ENCODE results near the gene OR2L5. TPM values are rescaled to one million over a fixed set of nuclear protein-coding genes. Genes with fewer than 3 reads are reported as not detected.

OR2L5 gene
- total RNA-seq, 1 experiment from 2014 or later, result not detected

DNA sequence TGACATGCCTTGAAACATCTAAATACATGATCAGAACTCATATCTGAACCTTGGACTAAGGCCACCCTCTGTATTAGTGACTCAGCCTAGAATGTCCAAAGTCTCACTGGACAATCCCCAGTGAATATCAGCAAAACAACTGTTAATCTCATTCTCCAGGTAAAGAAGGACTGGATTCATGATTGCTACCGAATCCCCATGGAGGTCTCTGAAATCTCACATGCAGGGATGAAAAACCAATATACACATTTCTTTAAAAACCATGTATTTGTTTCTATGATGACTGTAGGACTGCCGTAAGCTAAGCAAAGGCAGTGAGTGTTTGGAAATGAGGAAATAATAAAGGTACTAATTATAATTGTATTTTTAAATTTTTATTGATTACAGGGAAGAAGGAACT, 33.1 kb downstream of the OR2L5 start, which contains the start of gene OR2L3:
Gene OR2L3 (plus strand): TSS at position 301 of the 400 bp plus-strand sequence. CDS start 13,846 bp downstream, outside the sequence.
- no peak for ATAC-seq
- Mint-ChIP-seq H3K36me3 (peaks cover 52% of the 10 kb centered on the region), H3K27ac (no peak within 1 kb of the TSS), H3K9me3 (peaks cover 72% of the 10 kb centered on the region), H3K4me3 (no peak within 1 kb of the TSS), H3K4me1 (no peaks in the 10 kb centered on the region), H3K27me3 (ENCODE audit: low read depth) (peaks cover 7% of the 10 kb centered on the region)
- CTCF ChIA-PET, result no interaction called here
- POLR2A ChIA-PET, result no interaction called here
- no peak for DNase-seq (ENCODE audit: low spot score)
- TF ChIP-seq, protein P1, sequence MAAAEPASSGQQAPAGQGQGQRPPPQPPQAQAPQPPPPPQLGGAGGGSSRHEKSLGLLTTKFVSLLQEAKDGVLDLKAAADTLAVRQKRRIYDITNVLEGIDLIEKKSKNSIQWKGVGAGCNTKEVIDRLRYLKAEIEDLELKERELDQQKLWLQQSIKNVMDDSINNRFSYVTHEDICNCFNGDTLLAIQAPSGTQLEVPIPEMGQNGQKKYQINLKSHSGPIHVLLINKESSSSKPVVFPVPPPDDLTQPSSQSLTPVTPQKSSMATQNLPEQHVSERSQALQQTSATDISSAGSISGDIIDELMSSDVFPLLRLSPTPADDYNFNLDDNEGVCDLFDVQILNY (CRISPR knock-in tag; IDR thresholded peaks at IDR 0.05), result no peak
- TF ChIP-seq TCF7 (CRISPR knock-in tag; IDR thresholded peaks at IDR 0.05; ENCODE audit: low read depth) (no peak), ELF4 (CRISPR knock-in tag; IDR thresholded peaks at IDR 0.05; ENCODE audit: low read depth) (no peak), SMAD3 (CRISPR knock-in tag; IDR thresholded peaks at IDR 0.05; ENCODE audit: borderline replicate concordance) (no peak), NFATC4 (CRISPR knock-in tag; IDR thresholded peaks at IDR 0.05) (no peak), ZNF219 (CRISPR knock-in tag; IDR thresholded peaks at IDR 0.05; ENCODE audit: borderline replicate concordance) (no peak), ETV6 (CRISPR knock-in tag; IDR thresholded peaks at IDR 0.05) (no peak), RORB (CRISPR knock-in tag; IDR thresholded peaks at IDR 0.05) (no peak)
- TF ChIP-seq, protein P2, sequence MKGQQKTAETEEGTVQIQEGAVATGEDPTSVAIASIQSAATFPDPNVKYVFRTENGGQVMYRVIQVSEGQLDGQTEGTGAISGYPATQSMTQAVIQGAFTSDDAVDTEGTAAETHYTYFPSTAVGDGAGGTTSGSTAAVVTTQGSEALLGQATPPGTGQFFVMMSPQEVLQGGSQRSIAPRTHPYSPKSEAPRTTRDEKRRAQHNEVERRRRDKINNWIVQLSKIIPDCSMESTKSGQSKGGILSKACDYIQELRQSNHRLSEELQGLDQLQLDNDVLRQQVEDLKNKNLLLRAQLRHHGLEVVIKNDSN (CRISPR knock-in tag; IDR thresholded peaks at IDR 0.05), result no peak
- TF ChIP-seq, protein P3, sequence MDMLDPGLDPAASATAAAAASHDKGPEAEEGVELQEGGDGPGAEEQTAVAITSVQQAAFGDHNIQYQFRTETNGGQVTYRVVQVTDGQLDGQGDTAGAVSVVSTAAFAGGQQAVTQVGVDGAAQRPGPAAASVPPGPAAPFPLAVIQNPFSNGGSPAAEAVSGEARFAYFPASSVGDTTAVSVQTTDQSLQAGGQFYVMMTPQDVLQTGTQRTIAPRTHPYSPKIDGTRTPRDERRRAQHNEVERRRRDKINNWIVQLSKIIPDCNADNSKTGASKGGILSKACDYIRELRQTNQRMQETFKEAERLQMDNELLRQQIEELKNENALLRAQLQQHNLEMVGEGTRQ (CRISPR knock-in tag; IDR thresholded peaks at IDR 0.05), result no peak
- TF ChIP-seq, protein P4, sequence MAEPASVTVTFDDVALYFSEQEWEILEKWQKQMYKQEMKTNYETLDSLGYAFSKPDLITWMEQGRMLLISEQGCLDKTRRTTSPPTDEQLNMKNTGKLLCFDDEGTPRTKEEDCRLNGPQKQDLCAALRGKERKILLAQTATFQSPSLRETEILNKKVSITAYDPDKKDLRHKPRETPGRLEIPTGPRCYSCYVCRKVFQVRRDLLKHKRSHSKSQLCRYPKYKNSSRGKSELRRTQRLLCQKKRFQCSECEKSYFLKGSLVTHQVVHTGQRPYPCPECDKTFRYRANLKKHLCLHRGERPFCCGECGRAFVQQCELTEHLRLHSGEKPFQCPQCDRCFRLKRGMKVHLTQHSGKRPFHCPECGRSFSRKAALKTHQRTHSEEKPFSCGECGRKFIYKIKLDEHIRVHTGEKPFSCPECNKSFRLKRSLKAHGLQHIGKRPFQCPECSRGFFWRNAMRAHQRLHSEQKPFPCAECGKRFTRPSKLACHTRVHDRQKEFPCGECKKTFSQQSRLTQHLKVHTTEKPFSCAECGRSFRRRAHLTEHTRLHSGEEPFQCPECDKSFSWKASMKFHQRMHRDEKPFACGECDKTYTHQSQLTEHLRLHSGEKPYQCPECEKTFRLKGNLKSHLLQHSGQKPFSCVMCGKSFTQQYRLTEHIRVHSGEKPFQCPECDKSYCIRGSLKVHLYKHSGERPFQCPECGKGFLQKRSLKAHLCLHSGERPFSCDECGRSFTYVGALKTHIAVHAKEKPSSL (CRISPR knock-in tag; conservative IDR thresholded peaks at IDR 0.05), result no peak
- TF ChIP-seq, protein P5, sequence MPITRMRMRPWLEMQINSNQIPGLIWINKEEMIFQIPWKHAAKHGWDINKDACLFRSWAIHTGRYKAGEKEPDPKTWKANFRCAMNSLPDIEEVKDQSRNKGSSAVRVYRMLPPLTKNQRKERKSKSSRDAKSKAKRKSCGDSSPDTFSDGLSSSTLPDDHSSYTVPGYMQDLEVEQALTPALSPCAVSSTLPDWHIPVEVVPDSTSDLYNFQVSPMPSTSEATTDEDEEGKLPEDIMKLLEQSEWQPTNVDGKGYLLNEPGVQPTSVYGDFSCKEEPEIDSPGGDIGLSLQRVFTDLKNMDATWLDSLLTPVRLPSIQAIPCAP (CRISPR knock-in tag; IDR thresholded peaks at IDR 0.05), result no peak

DNA sequence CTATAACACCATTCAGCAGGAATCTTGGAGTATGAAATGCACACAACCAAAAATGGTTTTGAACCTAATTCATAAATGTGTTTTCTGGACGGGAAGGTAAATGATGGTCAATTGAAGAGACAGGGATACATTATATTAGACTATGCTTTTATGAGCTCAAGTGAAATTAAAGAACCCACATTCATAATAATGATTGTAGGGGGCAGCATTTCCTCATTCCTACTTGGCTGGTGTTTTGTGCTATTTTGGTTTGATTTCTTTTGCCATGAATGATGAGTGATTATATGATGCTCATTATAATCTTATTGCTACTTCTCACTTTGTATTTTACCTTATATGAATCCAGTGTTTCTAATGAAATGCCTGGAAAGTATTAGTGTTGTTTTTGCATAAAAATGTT, 33.5 kb downstream of the OR2L5 start:
- DNase-seq (ENCODE audit: low spot score), result no peak
- Mint-ChIP-seq H3K27me3 (ENCODE audit: low read depth) (peaks cover 7% of the 10 kb centered on the region), H3K4me3 (no peak overlapping the region), H3K4me1 (no peaks in the 10 kb centered on the region), H3K27ac (no peak overlapping the region), H3K36me3 (peaks cover 52% of the 10 kb centered on the region), H3K9me3 (peaks cover 72% of the 10 kb centered on the region)
- ChIA-PET CTCF (no interaction called here), POLR2A (no interaction called here)
- no peak for ATAC-seq
- TF ChIP-seq, protein P6, sequence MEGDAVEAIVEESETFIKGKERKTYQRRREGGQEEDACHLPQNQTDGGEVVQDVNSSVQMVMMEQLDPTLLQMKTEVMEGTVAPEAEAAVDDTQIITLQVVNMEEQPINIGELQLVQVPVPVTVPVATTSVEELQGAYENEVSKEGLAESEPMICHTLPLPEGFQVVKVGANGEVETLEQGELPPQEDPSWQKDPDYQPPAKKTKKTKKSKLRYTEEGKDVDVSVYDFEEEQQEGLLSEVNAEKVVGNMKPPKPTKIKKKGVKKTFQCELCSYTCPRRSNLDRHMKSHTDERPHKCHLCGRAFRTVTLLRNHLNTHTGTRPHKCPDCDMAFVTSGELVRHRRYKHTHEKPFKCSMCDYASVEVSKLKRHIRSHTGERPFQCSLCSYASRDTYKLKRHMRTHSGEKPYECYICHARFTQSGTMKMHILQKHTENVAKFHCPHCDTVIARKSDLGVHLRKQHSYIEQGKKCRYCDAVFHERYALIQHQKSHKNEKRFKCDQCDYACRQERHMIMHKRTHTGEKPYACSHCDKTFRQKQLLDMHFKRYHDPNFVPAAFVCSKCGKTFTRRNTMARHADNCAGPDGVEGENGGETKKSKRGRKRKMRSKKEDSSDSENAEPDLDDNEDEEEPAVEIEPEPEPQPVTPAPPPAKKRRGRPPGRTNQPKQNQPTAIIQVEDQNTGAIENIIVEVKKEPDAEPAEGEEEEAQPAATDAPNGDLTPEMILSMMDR (IDR thresholded peaks at IDR 0.05), result no peak
- TF ChIP-seq ZNF423 (CRISPR knock-in tag; IDR thresholded peaks at IDR 0.05) (no peak), IRF2 (CRISPR knock-in tag; IDR thresholded peaks at IDR 0.05; ENCODE audit: borderline replicate concordance, low read depth) (no peak), NFE2L1 (CRISPR knock-in tag; IDR thresholded peaks at IDR 0.05) (no peak)
- TF ChIP-seq, protein P7, sequence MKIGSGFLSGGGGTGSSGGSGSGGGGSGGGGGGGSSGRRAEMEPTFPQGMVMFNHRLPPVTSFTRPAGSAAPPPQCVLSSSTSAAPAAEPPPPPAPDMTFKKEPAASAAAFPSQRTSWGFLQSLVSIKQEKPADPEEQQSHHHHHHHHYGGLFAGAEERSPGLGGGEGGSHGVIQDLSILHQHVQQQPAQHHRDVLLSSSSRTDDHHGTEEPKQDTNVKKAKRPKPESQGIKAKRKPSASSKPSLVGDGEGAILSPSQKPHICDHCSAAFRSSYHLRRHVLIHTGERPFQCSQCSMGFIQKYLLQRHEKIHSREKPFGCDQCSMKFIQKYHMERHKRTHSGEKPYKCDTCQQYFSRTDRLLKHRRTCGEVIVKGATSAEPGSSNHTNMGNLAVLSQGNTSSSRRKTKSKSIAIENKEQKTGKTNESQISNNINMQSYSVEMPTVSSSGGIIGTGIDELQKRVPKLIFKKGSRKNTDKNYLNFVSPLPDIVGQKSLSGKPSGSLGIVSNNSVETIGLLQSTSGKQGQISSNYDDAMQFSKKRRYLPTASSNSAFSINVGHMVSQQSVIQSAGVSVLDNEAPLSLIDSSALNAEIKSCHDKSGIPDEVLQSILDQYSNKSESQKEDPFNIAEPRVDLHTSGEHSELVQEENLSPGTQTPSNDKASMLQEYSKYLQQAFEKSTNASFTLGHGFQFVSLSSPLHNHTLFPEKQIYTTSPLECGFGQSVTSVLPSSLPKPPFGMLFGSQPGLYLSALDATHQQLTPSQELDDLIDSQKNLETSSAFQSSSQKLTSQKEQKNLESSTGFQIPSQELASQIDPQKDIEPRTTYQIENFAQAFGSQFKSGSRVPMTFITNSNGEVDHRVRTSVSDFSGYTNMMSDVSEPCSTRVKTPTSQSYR (CRISPR knock-in tag; IDR thresholded peaks at IDR 0.05), result no peak
- TF ChIP-seq, protein P4 (CRISPR knock-in tag; conservative IDR thresholded peaks at IDR 0.05), result no peak
- TF ChIP-seq, protein P8, sequence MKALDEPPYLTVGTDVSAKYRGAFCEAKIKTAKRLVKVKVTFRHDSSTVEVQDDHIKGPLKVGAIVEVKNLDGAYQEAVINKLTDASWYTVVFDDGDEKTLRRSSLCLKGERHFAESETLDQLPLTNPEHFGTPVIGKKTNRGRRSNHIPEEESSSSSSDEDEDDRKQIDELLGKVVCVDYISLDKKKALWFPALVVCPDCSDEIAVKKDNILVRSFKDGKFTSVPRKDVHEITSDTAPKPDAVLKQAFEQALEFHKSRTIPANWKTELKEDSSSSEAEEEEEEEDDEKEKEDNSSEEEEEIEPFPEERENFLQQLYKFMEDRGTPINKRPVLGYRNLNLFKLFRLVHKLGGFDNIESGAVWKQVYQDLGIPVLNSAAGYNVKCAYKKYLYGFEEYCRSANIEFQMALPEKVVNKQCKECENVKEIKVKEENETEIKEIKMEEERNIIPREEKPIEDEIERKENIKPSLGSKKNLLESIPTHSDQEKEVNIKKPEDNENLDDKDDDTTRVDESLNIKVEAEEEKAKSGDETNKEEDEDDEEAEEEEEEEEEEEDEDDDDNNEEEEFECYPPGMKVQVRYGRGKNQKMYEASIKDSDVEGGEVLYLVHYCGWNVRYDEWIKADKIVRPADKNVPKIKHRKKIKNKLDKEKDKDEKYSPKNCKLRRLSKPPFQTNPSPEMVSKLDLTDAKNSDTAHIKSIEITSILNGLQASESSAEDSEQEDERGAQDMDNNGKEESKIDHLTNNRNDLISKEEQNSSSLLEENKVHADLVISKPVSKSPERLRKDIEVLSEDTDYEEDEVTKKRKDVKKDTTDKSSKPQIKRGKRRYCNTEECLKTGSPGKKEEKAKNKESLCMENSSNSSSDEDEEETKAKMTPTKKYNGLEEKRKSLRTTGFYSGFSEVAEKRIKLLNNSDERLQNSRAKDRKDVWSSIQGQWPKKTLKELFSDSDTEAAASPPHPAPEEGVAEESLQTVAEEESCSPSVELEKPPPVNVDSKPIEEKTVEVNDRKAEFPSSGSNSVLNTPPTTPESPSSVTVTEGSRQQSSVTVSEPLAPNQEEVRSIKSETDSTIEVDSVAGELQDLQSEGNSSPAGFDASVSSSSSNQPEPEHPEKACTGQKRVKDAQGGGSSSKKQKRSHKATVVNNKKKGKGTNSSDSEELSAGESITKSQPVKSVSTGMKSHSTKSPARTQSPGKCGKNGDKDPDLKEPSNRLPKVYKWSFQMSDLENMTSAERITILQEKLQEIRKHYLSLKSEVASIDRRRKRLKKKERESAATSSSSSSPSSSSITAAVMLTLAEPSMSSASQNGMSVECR (CRISPR knock-in tag; IDR thresholded peaks at IDR 0.05; ENCODE audit: borderline replicate concordance), result no peak

Measured in WTC11 (cell line).